IMR-90 (cell line): Measurements from ENCODE around the gene MRGPRX2. TPM values are rescaled to one million over a fixed set of nuclear protein-coding genes. Genes with fewer than 3 reads are reported as not detected.

Source experiments
- ATAC-seq: fragments of 200-7000 bp; cut with Tn5 transposase; 2 replicates; pipeline ENCODE4 v1.9.1; 2020; ENCODE audit warnings: low read depth, mild to moderate bottlenecking, moderate library complexity
- BruUV-seq: library from RNA; stranded (reverse); fragments of 400-500 nt; replicated peaks from 2 replicates; lab custom pipeline; 2021; lab: Mats Ljungman, UMichigan
- CTCF ChIA-PET: fragments of 300-600 bp; formaldehyde crosslinking; extraction: SDS; loops from one replicate; lab custom pipeline; 2021; ENCODE audit warnings: antibody characterized with exemption; lab: Yijun Ruan, JAX
- POLR2A ChIA-PET: fragments of 300-600 bp; sonication (Branson Sonifier 250); formaldehyde crosslinking; loops from one replicate; lab custom pipeline; 2022; ENCODE audit warnings: antibody characterized with exemption; ENCODE audit not compliant: unreplicated experiment; lab: Charles Lee
- DNase-seq: peaks from one replicate; pipeline ENCODE4 v3.0.0; 2013
- H2AFZ ChIP-seq: replicated peaks from 2 replicates; pipeline ENCODE3; 2013; ENCODE audit warnings: low read length, mild to moderate bottlenecking; ENCODE audit not compliant: poor library complexity
- H2AK5ac ChIP-seq: 2 replicates; pipeline ENCODE4 v1.6.1; 2013; ENCODE audit warnings: low read depth, low read length, inconsistent platforms
- H2AK9ac ChIP-seq: replicated peaks from 2 replicates; pipeline ENCODE3; 2013; ENCODE audit warnings: mild to moderate bottlenecking, low read depth, low read length, moderate library complexity; ENCODE audit not compliant: poor library complexity
- H2BK120ac ChIP-seq: 2 replicates; pipeline ENCODE4 v1.6.1; 2013; ENCODE audit warnings: low read depth, low read length, inconsistent platforms
- H2BK15ac ChIP-seq: 3 replicates; pipeline ENCODE4 v1.6.1; 2013; ENCODE audit warnings: low read depth, low read length, inconsistent platforms
- H2BK20ac ChIP-seq: 2 replicates; pipeline ENCODE4 v1.6.1; 2013; ENCODE audit warnings: low read depth, mild to moderate bottlenecking, inconsistent platforms, low read length, moderate library complexity
- H2BK5ac ChIP-seq: 2 replicates; pipeline ENCODE4 v1.6.1; 2013; ENCODE audit warnings: mild to moderate bottlenecking, low read depth, low read length, inconsistent platforms; ENCODE audit not compliant: poor library complexity, severe bottlenecking
- H3K14ac ChIP-seq: replicated peaks from 2 replicates; pipeline ENCODE4 v1.6.1; 2013; ENCODE audit warnings: low read depth, low read length, inconsistent platforms
- H3K18ac ChIP-seq: 2 replicates; pipeline ENCODE4 v1.6.1; 2013; ENCODE audit warnings: low read depth, low read length, control low read depth
- H3K23ac ChIP-seq: 2 replicates; pipeline ENCODE4 v1.6.1; 2013; ENCODE audit warnings: low read depth, low read length, inconsistent platforms
- H3K27ac ChIP-seq: 2 replicates; pipeline ENCODE4 v1.5.1; 2013; ENCODE audit warnings: mild to moderate bottlenecking, control low read depth, low read length; ENCODE audit not compliant: insufficient read depth
- H3K27me3 ChIP-seq: 2 replicates; pipeline ENCODE4 v1.6.1; 2013; ENCODE audit warnings: low read length; ENCODE audit not compliant: control insufficient read depth, insufficient read depth
- H3K36me3 ChIP-seq: 2 replicates; pipeline ENCODE4 v1.6.1; 2013; ENCODE audit warnings: low read length, mixed read lengths; ENCODE audit not compliant: control insufficient read depth, insufficient read depth
- H3K4ac ChIP-seq: 2 replicates; pipeline ENCODE4 v1.6.1; 2013; ENCODE audit warnings: low read depth, low read length, inconsistent platforms
- H3K4me1 ChIP-seq: 2 replicates; pipeline ENCODE4 v1.6.1; 2013; ENCODE audit warnings: low read length, mixed read lengths; ENCODE audit not compliant: control insufficient read depth, insufficient read depth
- H3K4me2 ChIP-seq: 2 replicates; pipeline ENCODE4 v1.6.1; 2013; ENCODE audit warnings: low read depth, mild to moderate bottlenecking, control low read depth, low read length, moderate library complexity
- H3K4me3 ChIP-seq: 2 replicates; pipeline ENCODE4 v1.5.1; 2013; ENCODE audit warnings: low read depth, mild to moderate bottlenecking, control low read depth, low read length, moderate library complexity; ENCODE audit not compliant: insufficient read depth
- H3K56ac ChIP-seq: 2 replicates; pipeline ENCODE4 v1.6.1; 2013; ENCODE audit warnings: low read length, inconsistent platforms; ENCODE audit not compliant: insufficient read depth; ENCODE audit errors: extremely low read depth
- H3K79me1 ChIP-seq, 2 experiments: 2 replicates each; pipeline ENCODE4 v1.6.1; 2013; ENCODE audit warnings: low read length in 2 of 2, inconsistent platforms in 1 of 2, low read depth in 1 of 2
- H3K9ac ChIP-seq: 2 replicates; pipeline ENCODE4 v1.6.1; 2013; ENCODE audit warnings: low read depth, low read length, control low read depth
- H3K9me1 ChIP-seq: 2 replicates; pipeline ENCODE4 v1.6.1; 2013; ENCODE audit warnings: low read length, inconsistent platforms; ENCODE audit not compliant: insufficient read depth
- H3K9me3 ChIP-seq: 2 replicates; pipeline ENCODE4 v1.6.1; 2013; ENCODE audit warnings: low read length; ENCODE audit not compliant: control insufficient read depth, insufficient read depth
- H4K20me1 ChIP-seq: 2 replicates; pipeline ENCODE4 v1.6.1; 2013; ENCODE audit warnings: low read length, inconsistent platforms; ENCODE audit not compliant: insufficient read depth
- H4K5ac ChIP-seq: 2 replicates; pipeline ENCODE4 v1.6.1; 2013; ENCODE audit warnings: mild to moderate bottlenecking, low read depth, low read length, control low read depth
- H4K8ac ChIP-seq, 2 experiments: 2 replicates each; pipeline ENCODE4 v1.6.1; 2013; ENCODE audit warnings: low read depth in 2 of 2, low read length in 2 of 2, control low read depth in 1 of 2, inconsistent platforms in 1 of 2
- H4K91ac ChIP-seq: 2 replicates; pipeline ENCODE4 v1.6.1; 2013; ENCODE audit warnings: low read depth, low read length, inconsistent platforms; ENCODE audit not compliant: insufficient read depth
- CEBPB ChIP-seq: IDR thresholded peaks from 2 replicates; pipeline ENCODE4 v1.6.1; 2012; ENCODE audit warnings: low read depth, low read length, improper control_type of control experiment
- FOS ChIP-seq: fragments of 150-350 bp; IDR thresholded peaks from 2 replicates; pipeline ENCODE4 v1.6.1; 2016; ENCODE audit warnings: low read depth, low read length
- MAZ ChIP-seq: IDR thresholded peaks from 2 replicates; pipeline ENCODE4 v1.6.1; 2012; ENCODE audit warnings: low read depth, mild to moderate bottlenecking, low read length, improper control_type of control experiment, moderate library complexity, borderline replicate concordance
- NFE2L2 ChIP-seq: fragments of 150-350 bp; IDR thresholded peaks from 2 replicates; pipeline ENCODE4 v1.6.1; 2016; ENCODE audit warnings: low read depth, mild to moderate bottlenecking, low read length
- WGBS, 2 experiments: methylation state at CpG; one replicate each; pipeline versions ENCODE4 v1.1.5 to v1.1.7; 2013; ENCODE audit warnings: missing lambda C conversion rate in 2 of 2; ENCODE audit not compliant: insufficient read length in 1 of 2; ENCODE audit errors: extremely low coverage in 2 of 2; 5-methylcytosine and 5-hydroxymethylcytosine counted together
- dilution Hi-C: fragments of 300-500 bp; cut with HindIII; formaldehyde crosslinking; loops from one replicate; pipeline ENCODE4 v1.14.3; 2018; ENCODE audit warnings: low sequenced_read_pairs; ENCODE audit not compliant: unreplicated experiment
- in situ Hi-C: fragments of 300-500 bp; cut with MboI; formaldehyde crosslinking; loops from 3 replicates; pipeline ENCODE4 v1.14.3; 2019; ENCODE audit warnings: low sequenced_read_pairs, inconsistent platforms, mixed read lengths
- intact Hi-C: fragments of 100-400 bp; cut with micrococcal nuclease; formaldehyde crosslinking; loops from 2 replicates; pipeline ENCODE4 v1.10.0; 2022
- polyA plus RNA-seq, 3 experiments: library from polyadenylated mRNA; depleted of rRNA; stranded (reverse); fragments of >200 nt; gene quantifications; 2 replicates each; pipeline ENCODE4 v1.2.3, GENCODE V29; 2012; ENCODE audit warnings: low replicate concordance in 1 of 3
- total RNA-seq: library from RNA; depleted of rRNA; stranded (reverse); fragments of >200 nt; gene quantifications from 2 replicates; pipeline ENCODE4 v1.2.3, GENCODE V29; 2012

MRGPRX2 gene
- total and polyA plus RNA-seq, 2 of the 4 experiments (the other 2 are of a cell fraction) = not detected

DNA sequence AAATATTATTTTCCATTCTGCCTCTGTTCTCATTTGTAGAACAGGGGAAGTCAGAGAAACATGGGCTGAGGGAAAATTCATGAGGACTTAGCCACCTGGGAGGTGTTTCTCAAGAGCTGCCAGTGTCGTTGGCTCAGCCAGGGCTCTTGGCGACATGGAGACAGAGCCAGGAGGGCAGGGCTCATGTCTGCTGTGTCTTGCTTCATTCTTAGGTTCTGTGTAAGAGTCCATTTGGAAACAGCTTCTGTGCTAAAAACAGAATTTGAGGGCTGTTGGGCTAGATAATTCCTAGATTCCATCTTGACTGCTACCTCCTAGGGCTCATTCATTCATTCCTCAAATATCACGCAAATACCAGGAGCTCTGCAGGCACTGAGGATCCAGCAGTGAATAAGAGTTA is 15.1 kb upstream of the MRGPRX2 start:
- in situ Hi-C loops (loop anchor here (25.0 kb wide), 1 partner anchor 687 kb away; no protein-coding TSS in a partner anchor), dilution Hi-C loops (no loop called here), intact Hi-C loops (loop anchor here (5.0 to 10.0 kb wide), 2 partner anchors 167 to 829 kb away; partner anchors contain the start of gene E2F8)
- no TSS peak for BruUV-seq
- Histone ChIP-seq H3K27me3 (peaks cover 18% of the 10 kb centered on the region), H3K23ac (no peak overlapping the region), H4K5ac (no peak overlapping the region), H3K9ac (no peak overlapping the region), H4K91ac (no peak overlapping the region), H4K8ac (no peak overlapping the region), H3K14ac (no peak overlapping the region), H3K4me2 (no peak overlapping the region), H3K27ac (no peak overlapping the region), H2AK5ac (no peak overlapping the region), H2BK15ac (no peak overlapping the region), H3K36me3 (no peaks in the 10 kb centered on the region), H2BK20ac (no peak overlapping the region), H2AFZ (no peak overlapping the region), H3K56ac (no peak overlapping the region), H3K4ac (no peak overlapping the region), H3K9me1 (no peaks in the 10 kb centered on the region), H3K4me1 (peaks cover 3% of the 10 kb centered on the region; the same call in 1 of the 2 replicates), H2BK5ac (no peak overlapping the region), H4K20me1 (no peaks in the 10 kb centered on the region), H3K18ac (no peak overlapping the region), H3K4me3 (no peak overlapping the region), H3K9me3 (no peaks in the 10 kb centered on the region), H2BK120ac (no peak overlapping the region), H3K79me1 (no peaks in the 10 kb centered on the region), H2AK9ac (no peak overlapping the region)
- CTCF ChIA-PET = interaction anchor here (1.3 kb wide), 1 partner anchor 479 kb away, joined by 3 read pairs; no protein-coding TSS in a partner anchor
- ATAC-seq (no peak), DNase-seq (no peak)
- no CpG with 5 or more reads among the region's 3 CpGs for WGBS, 2 experiments
- POLR2A ChIA-PET = interaction anchor here (0.6 kb wide), 1 partner anchor 702 kb away, joined by 8 read pairs; no protein-coding TSS in a partner anchor
- no peak for TF ChIP-seq FOS
- no peak for TF ChIP-seq MAZ
- TF ChIP-seq CEBPB = no peak
- TF ChIP-seq NFE2L2 = no peak
